K562 (cell line): ENCODE results near the gene SPNS1. TPM values are rescaled to one million over a fixed set of nuclear protein-coding genes. Genes with fewer than 3 reads are reported as not detected.
A peak's percentile ranks its signal among the peaks of the same experiment; 100 is the strongest.

Experiments
- BRF1 ChIP-seq: IDR thresholded peaks from 3 replicates; pipeline ENCODE4 v1.6.1; 2011; ENCODE audit warnings: borderline replicate concordance, mild to moderate bottlenecking; ENCODE audit not compliant: insufficient read length; ENCODE audit errors: extremely low read depth
- EZH2 ChIP-seq: IDR thresholded peaks from 2 replicates; pipeline ENCODE4 v1.6.1; 2012; ENCODE audit warnings: low read depth, mild to moderate bottlenecking, inconsistent platforms, low read length, borderline replicate concordance
- FOXK1 ChIP-seq: sonication (generic); formaldehyde crosslinking; IDR thresholded peaks from 2 replicates; pipeline ENCODE4 v1.8.0; 2022; ENCODE audit warnings: missing genetic modification reagents, mild to moderate bottlenecking, borderline replicate concordance
- GABPA ChIP-seq: fragments of 200-800 bp; sonication (Bioruptor generic); conservative IDR thresholded peaks from 2 replicates; pipeline ENCODE4 v1.6.1; 2016; ENCODE audit warnings: low read depth, missing genetic modification characterization, missing compliant biosample characterization
- GTF2A2 ChIP-seq: IDR thresholded peaks from 2 replicates; pipeline ENCODE4 v1.6.1; 2016; ENCODE audit warnings: mild to moderate bottlenecking, missing genetic modification characterization, missing compliant biosample characterization
- ILF3 ChIP-seq: fragments of 450-650 bp; IDR thresholded peaks from 2 replicates; pipeline ENCODE4 v1.6.1; 2018; ENCODE audit warnings: antibody characterized with exemption, mild to moderate bottlenecking, moderate library complexity, borderline replicate concordance
- NR2C1 ChIP-seq, 2 experiments: fragments of 450-650 bp; IDR thresholded peaks; 2 replicates each; pipeline ENCODE4 v1.6.1; 2017; ENCODE audit warnings: mild to moderate bottlenecking in 2 of 2, antibody characterized with exemption in 1 of 2, inconsistent platforms in 1 of 2, missing compliant biosample characterization in 1 of 2, missing genetic modification characterization in 1 of 2
- POLR3A ChIP-seq: IDR thresholded peaks from 2 replicates; pipeline ENCODE4 v1.6.1; 2011; ENCODE audit warnings: borderline replicate concordance, mild to moderate bottlenecking, moderate library complexity; ENCODE audit not compliant: insufficient read length, insufficient read depth; ENCODE audit errors: extremely low read depth
- RUNX1 ChIP-seq: sonication (generic); IDR thresholded peaks from 2 replicates; pipeline ENCODE4 v1.6.1; 2016; ENCODE audit warnings: antibody characterized with exemption, low read depth
- STAG1 ChIP-seq: sonication (generic); formaldehyde crosslinking; IDR thresholded peaks from 2 replicates; pipeline ENCODE4 v1.5.0; 2020; ENCODE audit warnings: missing genetic modification reagents, borderline replicate concordance
- TEAD1 ChIP-seq, 2 experiments: fragments of 450-650 bp in 1 of 2; sonication (generic) in 1 of 2; formaldehyde crosslinking; IDR thresholded peaks; 2 replicates each; pipeline versions ENCODE4 v1.4.0 to v1.8.0; 2020 to 2022; ENCODE audit warnings: mild to moderate bottlenecking in 2 of 2, missing genetic modification reagents in 1 of 2
- ZC3H4 ChIP-seq: sonication (generic); formaldehyde crosslinking; IDR thresholded peaks from 2 replicates; pipeline ENCODE4 v1.9.0; 2021; ENCODE audit warnings: missing genetic modification reagents, borderline replicate concordance
- polyA plus RNA-seq, 8 experiments: library from polyadenylated mRNA; depleted of rRNA in 4 of 8; stranded (reverse) in 5 of 8; unstranded in 3 of 8; fragments of >200 nt; fragmentation: Nextera tagmentation in 2 of 8; fragmentation: Illumina TruSeq in 1 of 8; extraction: Ambion mirVana in 2 of 8; extraction: Trizol in 1 of 8; gene quantifications; 2 replicates each; pipeline versions ENCODE4 v1.2.1 to v1.2.3, GENCODE V29; 2011 to 2014; ENCODE audit warnings: inconsistent platforms in 1 of 8, missing spikeins in 1 of 8
- total RNA-seq, 7 experiments: library from RNA; depleted of rRNA in 6 of 7; stranded (reverse); fragments of >200 nt in 6 of 7; fragmentation: Illumina TruSeq in 2 of 7; extraction: Trizol in 2 of 7; gene quantifications; 2 replicates each; pipeline versions ENCODE4 v1.2.1 to v1.2.3, GENCODE V29; 2011 to 2021; ENCODE audit warnings: low replicate concordance in 1 of 7
- TF ChIP-seq, protein P1 (sequence below), 3 experiments: fragments of 200-800 bp in 1 of 3; sonication (Bioruptor generic) in 1 of 3; sonication (generic) in 1 of 3; formaldehyde crosslinking in 1 of 3; IDR thresholded peaks; 2 replicates each; pipeline versions ENCODE4 v1.6.1 to v1.8.0; 2016 to 2022; ENCODE audit warnings: mild to moderate bottlenecking in 2 of 3, missing compliant biosample characterization in 2 of 3, missing genetic modification characterization in 2 of 3, missing genetic modification reagents in 1 of 3
- TF ChIP-seq, protein P2 (sequence below): fragments of 250-450 bp; sonication (Bioruptor Pico); IDR thresholded peaks from 2 replicates; pipeline ENCODE4 v1.4.0; 2020; ENCODE audit warnings: mild to moderate bottlenecking, moderate library complexity
- TF ChIP-seq, protein P3 (sequence below), 2 experiments: fragments of 450-650 bp in 1 of 2; sonication (generic) in 1 of 2; formaldehyde crosslinking in 1 of 2; IDR thresholded peaks in 1 of 2; conservative IDR thresholded peaks in 1 of 2; 2 replicates each; pipeline versions ENCODE4 v1.6.1 to v1.8.1; 2016 to 2023; ENCODE audit warnings: mild to moderate bottlenecking in 2 of 2, moderate library complexity in 2 of 2, inconsistent platforms in 1 of 2, missing genetic modification reagents in 1 of 2
- TF ChIP-seq, protein P4 (sequence below): fragments of 450-650 bp; formaldehyde crosslinking; IDR thresholded peaks from 2 replicates; pipeline ENCODE4 v1.4.0; 2022; ENCODE audit warnings: missing genetic modification characterization

The SPNS1 gene
- total and polyA plus RNA-seq, 9 of the 15 experiments (the other 6 are each of a cell fraction or from before 2014, with no cell fraction given): 0.58 to 64.9 (median 13.7) TPM

DNA sequence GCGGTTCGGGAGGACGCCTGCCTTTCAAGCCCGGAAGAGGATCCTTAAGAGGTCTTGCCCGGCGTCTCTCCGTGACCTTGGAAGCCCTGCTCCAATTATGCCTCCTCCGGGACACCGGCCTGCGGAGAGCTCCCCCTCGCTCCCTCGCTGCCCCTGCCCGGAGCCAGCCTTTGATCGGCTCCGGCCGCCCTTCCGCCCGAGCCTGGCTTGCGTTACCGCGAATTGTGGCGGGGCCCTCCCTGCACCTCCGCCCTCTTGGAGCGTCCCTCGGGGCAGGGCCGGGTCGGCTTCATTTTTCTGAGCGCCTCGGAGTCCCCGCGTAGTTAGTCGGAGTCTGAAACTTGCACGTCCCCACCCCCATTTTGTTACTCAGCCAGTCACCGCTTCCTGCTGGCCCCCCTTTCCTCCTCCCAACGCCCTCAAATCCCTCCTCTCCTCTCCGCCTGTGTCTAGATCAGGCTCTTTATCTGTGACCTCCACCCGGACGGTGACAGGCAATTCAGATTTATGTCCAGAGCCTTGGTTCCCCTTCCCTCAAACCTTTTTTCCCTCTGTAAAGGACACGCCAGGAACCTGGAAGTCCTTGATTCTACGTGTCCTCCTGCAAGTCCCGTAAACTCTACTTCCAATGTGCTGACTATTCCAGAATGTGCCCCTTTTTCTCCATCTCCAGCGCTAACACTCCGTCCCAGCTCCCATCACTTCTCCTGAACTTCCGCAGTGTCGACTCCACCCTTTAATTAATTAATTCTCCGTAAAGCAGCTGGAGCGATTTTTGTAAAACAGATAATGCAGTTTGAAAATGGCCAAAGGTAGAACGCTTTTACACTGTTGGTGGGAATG is 49.0 kb upstream of the SPNS1 start (continued):
- TF ChIP-seq, protein P1, sequence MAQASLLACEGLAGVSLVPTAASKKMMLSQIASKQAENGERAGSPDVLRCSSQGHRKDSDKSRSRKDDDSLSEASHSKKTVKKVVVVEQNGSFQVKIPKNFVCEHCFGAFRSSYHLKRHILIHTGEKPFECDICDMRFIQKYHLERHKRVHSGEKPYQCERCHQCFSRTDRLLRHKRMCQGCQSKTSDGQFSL (CRISPR knock-in tag; IDR thresholded peaks at IDR 0.05): no peak
- TF ChIP-seq, protein P1 (tag; IDR thresholded peaks at IDR 0.05): 0 out of 4 replicates have a peak, but pooled peaks of 1 of the 2 experiments have one; percentile 10
- TF ChIP-seq, protein P2, sequence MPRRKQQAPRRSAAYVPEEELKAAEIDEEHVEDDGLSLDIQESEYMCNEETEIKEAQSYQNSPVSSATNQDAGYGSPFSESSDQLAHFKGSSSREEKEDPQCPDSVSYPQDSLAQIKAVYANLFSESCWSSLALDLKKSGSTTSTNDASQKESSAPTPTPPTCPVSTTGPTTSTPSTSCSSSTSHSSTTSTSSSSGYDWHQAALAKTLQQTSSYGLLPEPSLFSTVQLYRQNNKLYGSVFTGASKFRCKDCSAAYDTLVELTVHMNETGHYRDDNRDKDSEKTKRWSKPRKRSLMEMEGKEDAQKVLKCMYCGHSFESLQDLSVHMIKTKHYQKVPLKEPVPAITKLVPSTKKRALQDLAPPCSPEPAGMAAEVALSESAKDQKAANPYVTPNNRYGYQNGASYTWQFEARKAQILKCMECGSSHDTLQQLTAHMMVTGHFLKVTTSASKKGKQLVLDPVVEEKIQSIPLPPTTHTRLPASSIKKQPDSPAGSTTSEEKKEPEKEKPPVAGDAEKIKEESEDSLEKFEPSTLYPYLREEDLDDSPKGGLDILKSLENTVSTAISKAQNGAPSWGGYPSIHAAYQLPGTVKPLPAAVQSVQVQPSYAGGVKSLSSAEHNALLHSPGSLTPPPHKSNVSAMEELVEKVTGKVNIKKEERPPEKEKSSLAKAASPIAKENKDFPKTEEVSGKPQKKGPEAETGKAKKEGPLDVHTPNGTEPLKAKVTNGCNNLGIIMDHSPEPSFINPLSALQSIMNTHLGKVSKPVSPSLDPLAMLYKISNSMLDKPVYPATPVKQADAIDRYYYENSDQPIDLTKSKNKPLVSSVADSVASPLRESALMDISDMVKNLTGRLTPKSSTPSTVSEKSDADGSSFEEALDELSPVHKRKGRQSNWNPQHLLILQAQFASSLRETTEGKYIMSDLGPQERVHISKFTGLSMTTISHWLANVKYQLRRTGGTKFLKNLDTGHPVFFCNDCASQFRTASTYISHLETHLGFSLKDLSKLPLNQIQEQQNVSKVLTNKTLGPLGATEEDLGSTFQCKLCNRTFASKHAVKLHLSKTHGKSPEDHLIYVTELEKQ (CRISPR knock-in tag): peak; percentile 40; the same call in 1 of the 2 replicates
- TF ChIP-seq, protein P3, sequence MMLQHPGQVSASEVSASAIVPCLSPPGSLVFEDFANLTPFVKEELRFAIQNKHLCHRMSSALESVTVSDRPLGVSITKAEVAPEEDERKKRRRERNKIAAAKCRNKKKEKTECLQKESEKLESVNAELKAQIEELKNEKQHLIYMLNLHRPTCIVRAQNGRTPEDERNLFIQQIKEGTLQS (IDR thresholded peaks at IDR 0.05): peak; percentile 38; the same call in 1 of the 2 replicates
- TF ChIP-seq, protein P3 (CRISPR knock-in tag; conservative IDR thresholded peaks at IDR 0.05): 0 out of 2 replicates have a peak, but pooled peaks have one; percentile 21
- TF ChIP-seq BRF1: no peak
- no peak for TF ChIP-seq FOXK1 (CRISPR knock-in tag)
- no peak for TF ChIP-seq ILF3
- TF ChIP-seq GTF2A2: no peak
- TF ChIP-seq, protein P4, sequence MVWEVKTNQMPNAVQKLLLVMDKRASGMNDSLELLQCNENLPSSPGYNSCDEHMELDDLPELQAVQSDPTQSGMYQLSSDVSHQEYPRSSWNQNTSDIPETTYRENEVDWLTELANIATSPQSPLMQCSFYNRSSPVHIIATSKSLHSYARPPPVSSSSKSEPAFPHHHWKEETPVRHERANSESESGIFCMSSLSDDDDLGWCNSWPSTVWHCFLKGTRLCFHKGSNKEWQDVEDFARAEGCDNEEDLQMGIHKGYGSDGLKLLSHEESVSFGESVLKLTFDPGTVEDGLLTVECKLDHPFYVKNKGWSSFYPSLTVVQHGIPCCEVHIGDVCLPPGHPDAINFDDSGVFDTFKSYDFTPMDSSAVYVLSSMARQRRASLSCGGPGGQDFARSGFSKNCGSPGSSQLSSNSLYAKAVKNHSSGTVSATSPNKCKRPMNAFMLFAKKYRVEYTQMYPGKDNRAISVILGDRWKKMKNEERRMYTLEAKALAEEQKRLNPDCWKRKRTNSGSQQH: no peak
- peak; percentile 31; the same call in 1 of the 2 replicates for TF ChIP-seq NR2C1 (IDR thresholded peaks at IDR 0.05)
- TF ChIP-seq NR2C1 (tag; IDR thresholded peaks at IDR 0.05): peak; percentile 52; the same call in 1 of the 2 replicates
- peak in 1 of 2 experiments; percentile 45; a peak in 1 of 4 replicates for TF ChIP-seq TEAD1 (CRISPR knock-in tag; IDR thresholded peaks at IDR 0.05)
- no peak; the same call in 1 of the 2 replicates for TF ChIP-seq ZC3H4
- TF ChIP-seq RUNX1: no peak
- peak; percentile 83 for TF ChIP-seq GABPA
- TF ChIP-seq EZH2: no peak
- no peak for TF ChIP-seq STAG1 (CRISPR knock-in tag)
- no peak for TF ChIP-seq POLR3A
